HG02642 (cell line): ENCODE measurements around the gene SEMA3E.
"Not testable (repeated sequence)": the region's sequence is repeated elsewhere in the genome, so short reads cannot be mapped to it uniquely, and the experiment has no call there.

Experiments
- ATAC-seq: cut with Tn5 transposase; IDR thresholded peaks from one replicate; pipeline ENCODE4 v1.9.1; 2021; ENCODE audit warnings: mild to moderate bottlenecking; ENCODE audit not compliant: unreplicated experiment, poor library complexity

SEMA3E gene

DNA sequence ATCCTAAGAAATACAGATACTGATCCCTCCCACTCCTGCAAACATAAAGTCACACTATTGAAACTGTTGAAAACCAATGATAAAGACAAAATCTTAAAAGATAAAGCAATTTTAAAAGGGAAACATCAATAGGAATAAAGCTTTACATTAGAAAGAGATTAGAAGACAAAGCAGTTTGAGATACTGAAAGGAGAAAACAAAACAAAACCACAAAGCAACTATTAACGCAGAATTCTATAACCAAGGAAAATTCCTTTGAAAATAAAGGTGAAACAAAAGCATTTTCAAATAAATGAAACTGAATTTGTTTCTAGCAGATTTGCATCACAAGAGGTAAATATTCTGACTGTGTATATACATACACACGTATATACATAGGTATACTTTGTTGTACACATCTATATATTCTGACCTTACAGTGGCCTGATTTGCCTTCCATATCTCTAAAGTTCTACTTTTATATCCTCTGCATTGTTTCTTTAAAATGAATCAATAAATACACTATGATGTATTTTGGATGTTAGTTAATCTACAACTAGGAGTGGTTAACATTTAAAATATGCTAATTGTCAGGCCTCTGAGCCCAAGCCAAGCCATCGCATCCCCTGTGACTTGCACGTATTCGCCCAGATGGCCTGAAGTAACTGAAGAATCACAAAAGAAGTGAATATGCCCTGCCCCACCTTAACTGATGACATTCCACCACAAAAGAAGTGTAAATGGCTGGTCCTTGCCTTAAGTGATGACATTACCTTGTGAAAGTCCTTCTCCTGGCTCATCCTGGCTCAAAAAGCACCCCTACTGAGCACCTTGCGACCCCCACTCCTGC lies 189.6 kb downstream of the SEMA3E start:
- not testable (repeated sequence) for ATAC-seq

- ATAC-seq: no peak
Measured at GRCh38 chr7:83457022-83457892, 191.7 kb downstream of the SEMA3E start.

- ATAC-seq: no peak
Measured at GRCh38 chr7:83456413-83456812, 192.5 kb downstream of the SEMA3E start.

GRCh38 chr7:83455612-83456011 lies 193.3 kb downstream of the SEMA3E start:
- ATAC-seq: no peak

GRCh38 chr7:83452256-83452655 lies 196.7 kb downstream of the SEMA3E start:
- no peak for ATAC-seq

DNA sequence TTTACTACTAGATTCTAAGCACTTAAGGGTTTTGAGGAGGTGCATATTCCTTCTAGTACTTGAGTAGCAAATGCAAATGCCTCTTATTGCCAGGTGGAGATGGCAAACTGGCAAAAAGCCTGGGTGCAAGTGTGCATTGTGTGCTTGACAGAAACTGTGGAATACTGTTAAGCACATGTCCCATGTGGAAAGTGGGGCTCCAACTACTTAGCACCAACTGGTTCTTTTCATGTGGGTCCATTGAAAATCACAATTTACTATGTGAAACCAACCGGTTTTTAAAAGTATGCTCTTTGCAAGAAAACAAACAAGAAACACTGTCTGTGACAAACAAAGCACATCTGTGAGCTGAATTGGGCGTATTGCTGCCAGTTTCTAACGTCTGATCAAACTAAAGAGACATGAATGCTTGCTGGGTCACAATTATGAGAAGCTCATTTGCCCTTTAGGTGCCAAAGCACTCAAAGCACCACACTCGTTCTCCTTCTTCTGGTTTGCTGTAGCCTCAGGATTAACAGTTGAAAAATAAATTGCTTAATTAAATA lies 197.4 kb downstream of the SEMA3E start:
- no peak for ATAC-seq

GRCh38 chr7:83449781-83450180 lies 199.2 kb downstream of the SEMA3E start:
- ATAC-seq: no peak

- ATAC-seq: no peak
Measured at GRCh38 chr7:83447681-83448080, 201.3 kb downstream of the SEMA3E start.

GRCh38 chr7:83446102-83446669 lies 202.8 kb downstream of the SEMA3E start:
- no peak for ATAC-seq

DNA sequence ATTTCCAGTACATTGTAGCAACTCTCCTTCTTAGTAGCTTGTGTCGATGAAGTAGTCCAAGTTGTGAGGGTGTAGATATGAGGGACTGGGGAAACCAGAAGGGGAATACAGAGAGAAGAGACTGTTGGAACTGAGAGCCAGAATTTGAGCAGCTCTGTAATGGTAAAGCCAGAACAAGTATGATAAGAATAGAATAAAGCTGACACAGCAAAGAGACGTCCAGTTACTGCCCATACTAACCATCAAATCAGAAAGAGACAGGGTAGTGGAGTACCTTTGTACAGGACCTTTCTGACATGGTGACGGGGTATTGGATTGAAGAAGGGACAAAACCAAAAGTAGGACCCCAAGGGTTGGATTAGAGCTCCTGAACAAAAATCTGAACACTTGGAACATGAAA lies 206.0 kb downstream of the SEMA3E start:
- ATAC-seq: no peak

- no peak for ATAC-seq
Measured at GRCh38 chr7:83439026-83439425, 209.9 kb downstream of the SEMA3E start.

- ATAC-seq: not testable (repeated sequence)
Measured at GRCh38 chr7:83430289-83430688, 218.7 kb downstream of the SEMA3E start.

DNA sequence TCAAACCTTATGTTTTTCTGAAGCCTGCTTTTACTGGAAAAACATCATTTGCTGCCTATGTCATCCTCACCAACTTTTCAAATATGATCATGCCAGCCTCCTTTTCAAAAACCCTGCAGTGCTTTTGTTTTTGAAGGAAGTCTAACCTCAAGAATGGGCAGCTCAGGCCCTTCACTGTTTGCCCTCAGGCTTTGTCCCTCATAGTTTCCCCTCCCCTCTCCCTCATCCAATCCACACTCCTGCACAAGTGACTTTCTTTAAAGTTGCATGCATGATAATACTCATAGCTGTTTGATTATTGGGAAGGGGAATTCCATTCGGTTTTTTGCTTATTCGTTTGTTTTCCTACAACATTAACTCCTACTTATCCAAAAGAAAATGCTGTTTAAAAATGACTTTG lies 219.4 kb downstream of the SEMA3E start:
- ATAC-seq: no peak

GRCh38 chr7:83427884-83428283 lies 221.1 kb downstream of the SEMA3E start:
- ATAC-seq: no peak

- no peak for ATAC-seq
Measured at GRCh38 chr7:83426325-83426724, 222.6 kb downstream of the SEMA3E start.

- no peak for ATAC-seq
Measured at GRCh38 chr7:83419013-83419412, 229.9 kb downstream of the SEMA3E start.

- no peak for ATAC-seq
Measured at GRCh38 chr7:83415840-83416239, 233.1 kb downstream of the SEMA3E start.

GRCh38 chr7:83414947-83415346 lies 234.0 kb downstream of the SEMA3E start:
- ATAC-seq: no peak

DNA sequence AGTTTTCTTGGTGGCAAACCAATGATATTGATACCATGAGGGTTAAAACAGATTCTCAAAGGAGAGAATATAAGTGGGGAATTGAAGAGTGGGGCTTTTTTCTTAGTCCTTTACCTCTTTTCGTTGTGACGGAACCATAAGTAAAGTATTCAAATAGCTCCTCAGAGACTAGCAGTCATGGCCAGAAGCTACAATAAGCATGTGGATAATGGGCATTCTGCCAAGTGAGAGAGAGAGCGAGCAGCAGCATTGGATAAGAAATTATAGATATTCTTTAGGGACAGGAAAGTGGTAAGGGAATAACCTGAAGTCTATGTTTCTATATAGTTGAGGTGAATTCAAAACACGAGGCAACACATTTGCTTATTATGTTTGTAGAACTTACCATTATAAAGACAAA lies 235.1 kb downstream of the SEMA3E start:
- no peak for ATAC-seq

DNA sequence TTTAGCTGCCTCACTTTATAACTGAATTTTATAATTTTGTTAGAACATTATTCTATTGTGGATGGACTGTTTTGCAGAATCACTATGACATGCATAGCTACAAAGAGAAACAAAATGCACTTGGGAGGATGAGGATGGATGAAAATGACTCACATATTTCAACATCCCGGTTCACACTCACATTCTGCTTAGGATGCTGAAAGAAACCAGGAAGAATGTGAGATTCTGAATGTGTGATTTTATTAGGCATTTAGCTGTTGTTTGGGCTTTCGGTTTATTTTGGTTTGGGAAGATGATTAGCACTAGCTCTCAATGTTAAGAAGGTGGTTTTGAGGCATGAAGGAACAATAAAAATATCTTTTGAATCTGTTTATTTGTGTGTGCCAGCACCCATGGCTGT lies 235.5 kb downstream of the SEMA3E start:
- ATAC-seq: no peak
